HFFc6 (cell line): ENCODE results near the gene GARIN5A. TPM values are rescaled to one million over a fixed set of nuclear protein-coding genes. Genes with fewer than 3 reads are reported as not detected.

Source experiments
- DNase-seq: peaks from one replicate; pipeline ENCODE4 v3.0.0-alpha.2; 2018
- H3K27ac Mint-ChIP-seq: 2 replicates; pipeline ENCODE4 v1.8.0; 2020; ENCODE audit warnings: mild to moderate bottlenecking, mixed read lengths
- H3K27me3 Mint-ChIP-seq: 2 replicates; pipeline ENCODE4 v1.8.0; 2021; ENCODE audit warnings: mild to moderate bottlenecking, moderate library complexity, mixed read lengths; ENCODE audit not compliant: insufficient read depth
- H3K36me3 Mint-ChIP-seq: 2 replicates; pipeline ENCODE4 v1.8.0; 2021; ENCODE audit warnings: low read depth, mixed read lengths
- H3K4me1 Mint-ChIP-seq: 2 replicates; pipeline ENCODE4 v1.8.0; 2020; ENCODE audit warnings: low read depth, mixed read lengths
- H3K4me3 Mint-ChIP-seq: 2 replicates; pipeline ENCODE4 v1.8.0; 2020; ENCODE audit warnings: mild to moderate bottlenecking, moderate library complexity, mixed read lengths
- H3K9me3 Mint-ChIP-seq: 2 replicates; pipeline ENCODE4 v1.8.0; 2020; ENCODE audit warnings: mild to moderate bottlenecking, mixed read lengths
- CTCF ChIP-seq: fragments of 200-600 bp; sonication (generic); IDR thresholded peaks from 2 replicates; pipeline ENCODE4 v1.5.0; 2021; ENCODE audit warnings: antibody characterized with exemption, mild to moderate bottlenecking
- total RNA-seq, 6 experiments: library from RNA; stranded (reverse); fragmentation: NEBNext Ultra II Directional; extraction: Animal tissue kit (Norgen Biotek cat#: 25700); gene quantifications; 2 replicates in 1 of 6; 3 replicates in 5 of 6; pipeline ENCODE4 v1.2.3, GENCODE V29; 2021

GARIN5A gene
- total RNA-seq, 6 experiments from 2014 or later: 0.16 to 1.5 (median 0.28) TPM; not detected in 1

DNA sequence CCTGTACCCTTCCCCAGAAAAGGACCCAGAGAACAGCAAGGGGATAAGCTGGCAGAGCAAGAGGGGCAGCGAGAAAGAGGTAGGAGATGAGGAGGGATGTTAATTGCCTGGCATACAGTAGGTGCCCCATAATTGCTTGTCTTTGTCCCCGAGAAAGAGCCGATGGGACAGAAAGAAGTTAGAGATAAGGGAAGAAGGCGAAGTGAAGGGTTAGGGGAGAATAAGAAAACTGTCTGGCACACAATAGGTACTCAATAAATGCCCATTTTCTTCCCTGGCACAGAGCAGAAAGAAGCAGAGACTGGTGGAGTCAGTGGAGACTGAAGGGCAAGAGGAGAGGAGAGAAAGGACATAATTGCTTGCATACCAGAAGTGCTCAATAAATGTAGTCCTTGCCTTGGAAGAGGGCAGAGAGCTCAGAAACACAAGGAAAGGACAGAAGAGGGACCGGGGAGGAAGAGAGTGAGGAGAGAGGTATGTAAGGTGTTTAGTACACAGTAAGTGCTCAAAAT is 18.4 kb upstream of the GARIN5A start:
- H3K27me3 Mint-ChIP-seq: peaks cover 31% of the 10 kb centered on the region
- no peak for DNase-seq
- H3K36me3 Mint-ChIP-seq: no peaks in the 10 kb centered on the region
- H3K4me1 Mint-ChIP-seq: peaks cover 9% of the 10 kb centered on the region
- H3K4me3 Mint-ChIP-seq: no peak overlapping the region
- peaks cover 4% of the 10 kb centered on the region; the same call in 1 of the 2 replicates for H3K9me3 Mint-ChIP-seq
- TF ChIP-seq CTCF: no peak
- no peak overlapping the region for H3K27ac Mint-ChIP-seq

- DNase-seq: no peak
- H3K4me1 Mint-ChIP-seq: peaks cover 9% of the 10 kb centered on the region
- no peak overlapping the region for H3K27ac Mint-ChIP-seq
- peaks cover 4% of the 10 kb centered on the region; the same call in 1 of the 2 replicates for H3K9me3 Mint-ChIP-seq
- TF ChIP-seq CTCF: no peak
- no peak overlapping the region for H3K4me3 Mint-ChIP-seq
- H3K36me3 Mint-ChIP-seq: no peaks in the 10 kb centered on the region
- H3K27me3 Mint-ChIP-seq: peaks cover 34% of the 10 kb centered on the region
Measured at GRCh38 chr19:50494186-50495019, 17.8 kb upstream of the GARIN5A start.

DNA sequence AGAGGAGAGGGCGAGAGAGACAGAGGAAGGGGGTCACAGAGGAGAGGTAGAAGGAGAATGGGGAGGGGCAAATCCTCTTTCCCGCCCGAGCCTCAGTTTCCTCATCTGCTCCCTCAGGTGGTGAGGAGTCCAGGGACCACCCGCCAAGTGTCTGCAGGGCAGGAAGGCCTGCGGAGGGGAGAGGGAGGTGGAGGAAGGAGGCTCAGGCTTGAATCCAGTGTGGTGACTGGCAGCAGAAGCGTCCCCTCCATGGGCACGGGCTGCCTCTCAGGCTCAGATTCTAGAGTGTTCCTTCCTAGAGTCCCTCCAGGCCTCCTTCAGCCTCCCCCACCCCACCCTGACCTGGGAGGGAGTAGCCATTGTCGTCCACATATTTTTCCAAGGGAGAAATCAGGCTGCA is 16.5 kb upstream of the GARIN5A start:
- Mint-ChIP-seq H3K27me3 (peaks cover 42% of the 10 kb centered on the region), H3K36me3 (no peaks in the 10 kb centered on the region), H3K27ac (no peak overlapping the region), H3K4me3 (no peak overlapping the region), H3K4me1 (peaks cover 9% of the 10 kb centered on the region), H3K9me3 (peaks cover 4% of the 10 kb centered on the region; the same call in 1 of the 2 replicates)
- TF ChIP-seq CTCF: no peak
- no peak for DNase-seq

DNA sequence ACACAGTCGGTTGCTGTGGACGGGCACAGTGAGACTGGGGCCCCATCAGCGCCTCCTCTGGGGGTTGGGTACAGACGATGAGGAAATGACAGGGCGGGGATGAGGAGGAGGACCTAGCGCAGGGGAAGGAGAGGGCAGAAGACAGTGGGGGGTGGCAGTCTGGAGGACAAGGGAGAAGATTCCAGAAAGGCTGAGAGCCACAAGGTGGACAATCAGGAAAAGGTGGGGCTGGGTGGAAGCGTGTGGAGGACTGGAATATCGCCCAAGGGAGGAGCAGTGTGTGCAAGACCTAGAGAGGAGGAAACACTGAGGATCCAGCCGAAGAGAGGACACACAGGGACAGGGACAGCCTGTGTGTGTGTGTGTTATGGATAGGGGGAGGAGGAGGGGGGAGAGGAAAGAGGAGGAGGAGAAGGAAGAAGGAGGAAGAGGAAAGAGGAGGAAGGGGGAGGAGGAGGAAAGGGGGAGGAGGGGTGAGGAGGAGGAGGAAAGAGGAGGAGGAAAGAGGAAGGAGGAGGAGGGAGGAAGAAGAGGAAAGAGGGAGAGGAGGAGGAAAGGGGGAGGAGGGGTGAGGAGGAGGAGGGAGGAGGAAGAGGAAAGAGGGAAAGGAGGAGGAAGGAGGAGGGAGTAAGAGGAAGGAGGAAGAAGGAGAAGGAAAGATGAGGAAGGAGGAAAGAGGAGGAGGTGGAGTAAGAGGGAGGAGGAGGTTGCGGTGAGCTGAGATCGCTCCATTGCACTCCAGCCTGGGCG is 15.8 kb upstream of the GARIN5A start:
- DNase-seq: no peak
- Mint-ChIP-seq H3K36me3 (no peaks in the 10 kb centered on the region), H3K27me3 (peaks cover 47% of the 10 kb centered on the region), H3K4me3 (no peak overlapping the region), H3K4me1 (peaks cover 9% of the 10 kb centered on the region), H3K9me3 (peaks cover 4% of the 10 kb centered on the region; the same call in 1 of the 2 replicates), H3K27ac (no peak overlapping the region)
- TF ChIP-seq CTCF: no peak

- DNase-seq: no peak
- peaks cover 9% of the 10 kb centered on the region for H3K4me1 Mint-ChIP-seq
- peaks cover 10% of the 10 kb centered on the region for H3K36me3 Mint-ChIP-seq
- peaks cover 11% of the 10 kb centered on the region for H3K9me3 Mint-ChIP-seq
- TF ChIP-seq CTCF: no peak
- H3K27ac Mint-ChIP-seq: no peak overlapping the region
- no peak overlapping the region for H3K4me3 Mint-ChIP-seq
- peaks cover 57% of the 10 kb centered on the region for H3K27me3 Mint-ChIP-seq
Measured at GRCh38 chr19:50490991-50491472, 14.4 kb upstream of the GARIN5A start.
